Activated gamma-delta T cell (primary cell): ENCODE data around the gene GRM7.

Experiments used
- DNase-seq: peaks from one replicate; lab custom pipeline; 2025; lab: John Stamatoyannopoulos, UW

GRM7 gene

DNA sequence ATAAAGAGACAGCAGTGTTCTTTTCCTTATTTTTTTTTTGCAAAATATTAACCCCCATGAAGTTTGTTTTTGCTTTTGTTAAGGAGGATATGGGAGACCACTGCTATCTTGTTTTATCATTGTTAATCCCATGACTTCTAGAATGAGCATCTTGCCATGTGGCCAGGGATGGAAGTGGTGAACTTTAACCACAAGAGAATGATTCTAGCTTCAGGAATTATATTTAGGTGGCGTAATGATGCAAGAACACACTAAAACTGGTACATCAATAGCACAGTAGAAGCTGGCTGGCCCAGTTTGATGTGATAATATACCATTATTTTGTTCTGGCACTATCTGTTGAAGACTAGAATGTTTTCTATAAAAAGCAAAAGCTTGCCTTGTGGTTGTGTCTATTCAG, 720.9 kb downstream of the GRM7 start:
- no peak for DNase-seq

DNA sequence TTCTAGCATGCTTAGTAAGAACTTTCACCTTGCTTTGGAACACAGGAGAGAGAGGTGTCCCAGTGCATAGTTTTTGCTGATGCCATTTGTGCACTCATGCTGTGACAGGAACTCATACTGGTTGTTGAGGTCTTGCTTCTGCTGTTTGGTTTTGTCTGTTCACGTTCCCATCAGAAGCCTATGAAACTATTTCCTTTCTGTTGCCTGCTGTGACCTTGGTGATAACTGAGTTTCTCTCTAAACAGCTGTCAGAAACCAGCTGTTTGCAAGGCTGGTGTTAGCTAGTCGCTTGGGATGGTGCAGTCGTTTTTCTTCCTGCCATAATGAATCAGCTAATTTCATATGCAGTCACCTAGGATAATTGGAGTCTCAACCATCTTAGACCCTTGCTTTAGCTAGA, 724.1 kb downstream of the GRM7 start:
- DNase-seq = no peak

DNA sequence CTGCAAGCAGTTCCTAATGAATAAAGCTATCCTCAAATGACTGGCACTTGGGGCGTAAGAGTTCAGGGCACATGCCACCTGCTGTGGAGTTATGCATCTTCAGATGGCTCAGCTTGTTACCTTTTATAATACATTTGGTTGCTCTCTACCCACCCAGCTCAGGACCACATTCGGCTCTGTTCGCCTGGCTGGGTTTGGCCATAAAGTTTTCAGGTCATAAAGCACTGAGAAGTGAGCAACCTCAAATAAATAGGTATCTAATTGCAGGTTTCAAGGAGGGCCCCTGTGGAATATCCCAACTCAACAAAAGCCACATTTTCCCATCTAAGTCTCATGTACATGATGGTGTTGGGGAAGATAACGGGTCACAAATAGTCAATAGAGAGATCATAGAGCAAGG, 727.3 kb downstream of the GRM7 start:
- no peak for DNase-seq

DNA sequence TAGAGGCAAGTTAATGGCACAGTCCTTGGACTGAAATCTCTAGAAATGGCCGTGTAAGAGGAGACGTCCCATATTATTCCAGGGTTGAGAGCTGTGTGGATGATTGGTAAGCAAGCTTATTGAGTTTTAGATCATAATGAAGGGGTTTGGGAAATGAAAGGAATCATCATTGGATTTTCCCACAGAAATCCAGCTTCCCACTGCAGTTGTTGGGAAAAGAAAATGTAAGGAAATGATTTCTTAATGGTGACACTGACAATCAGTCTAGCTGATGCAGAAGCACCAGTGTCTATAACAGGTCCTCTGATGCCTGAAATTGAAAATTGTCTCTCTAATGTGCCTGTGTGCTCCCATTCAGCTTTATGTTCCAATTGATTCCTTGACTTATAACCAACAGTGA, 728.6 kb downstream of the GRM7 start:
- DNase-seq = no peak

GRCh38 chr3:7602297-7602696, 741.4 kb downstream of the GRM7 start:
- DNase-seq = no peak

DNA sequence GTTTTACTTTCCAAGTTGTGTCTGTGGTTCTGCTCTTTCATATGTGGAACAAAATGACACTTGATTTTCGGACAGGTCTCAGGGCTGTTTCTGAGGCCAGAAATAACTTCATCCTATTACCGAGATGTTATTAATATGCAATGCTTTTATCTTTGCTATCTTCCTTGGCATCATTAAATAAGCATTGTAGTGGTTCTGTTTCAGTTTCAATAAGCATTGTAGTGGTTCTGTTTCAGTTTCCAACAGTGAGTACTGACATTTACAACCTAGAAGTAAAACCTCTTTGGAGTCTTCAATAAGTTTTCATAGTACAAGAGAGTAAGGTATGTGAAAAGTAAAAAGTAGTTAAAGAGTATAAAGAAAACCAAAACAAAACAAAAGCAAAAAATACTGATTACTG, 746.2 kb downstream of the GRM7 start:
- DNase-seq = no peak

GRCh38 chr3:7607676-7608075, 746.8 kb downstream of the GRM7 start:
- DNase-seq = no peak

DNA sequence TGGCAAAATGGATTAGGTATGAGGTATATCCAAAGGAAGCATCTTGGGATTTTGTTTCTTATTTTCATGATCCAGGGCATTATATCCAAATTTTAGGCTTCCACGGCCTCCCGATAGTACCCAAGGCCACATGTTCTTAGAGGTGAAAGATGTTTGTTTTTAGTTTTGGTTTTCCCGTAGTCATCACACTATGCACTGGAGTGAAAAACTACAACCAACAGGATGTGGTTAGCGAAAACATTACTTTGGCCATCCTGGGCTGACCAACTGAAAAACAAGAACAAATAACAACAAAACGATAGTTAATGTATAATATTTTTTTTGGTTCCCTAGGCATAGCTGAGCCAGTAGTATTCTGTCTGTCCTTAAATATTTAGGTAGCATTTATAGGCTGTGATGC, 749.7 kb downstream of the GRM7 start:
- DNase-seq = no peak

DNA sequence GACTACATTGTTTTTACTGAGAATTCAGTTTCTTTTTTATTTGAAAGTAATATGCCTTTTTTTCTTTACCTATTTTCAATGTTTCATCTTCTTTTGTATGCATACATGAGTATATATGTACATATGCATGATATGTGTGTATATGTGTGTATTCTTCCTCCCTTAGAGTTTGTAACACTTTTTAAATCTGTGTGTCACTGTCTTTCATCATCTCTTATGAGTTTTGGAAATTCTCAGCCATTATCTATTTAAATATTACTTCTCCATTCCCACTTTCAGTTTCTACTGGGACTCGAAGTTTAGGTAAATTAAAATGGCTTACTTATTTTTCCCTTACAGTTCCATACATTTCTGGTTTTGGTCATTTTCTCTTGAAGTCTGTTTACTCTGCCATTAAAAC, 754.1 kb downstream of the GRM7 start:
- DNase-seq = no peak

DNA sequence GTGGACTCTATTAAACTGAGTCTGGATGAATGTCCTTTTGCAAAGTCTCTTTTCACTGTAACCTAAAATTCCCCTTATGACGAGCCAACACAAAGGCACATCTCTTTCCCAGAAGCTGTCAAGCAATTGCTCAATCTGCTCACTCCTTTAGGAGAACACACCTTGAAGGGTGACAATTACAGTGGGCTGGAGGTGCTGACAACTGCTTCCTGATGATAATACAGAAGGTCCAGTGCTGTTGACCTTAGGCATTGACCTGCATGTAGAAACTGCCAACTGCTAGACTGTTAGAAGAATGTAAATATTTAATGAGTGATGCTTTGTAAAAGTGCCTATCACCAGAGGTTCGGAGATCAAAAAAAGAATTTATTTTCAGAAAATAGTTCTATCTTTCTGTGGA, 757.7 kb downstream of the GRM7 start:
- DNase-seq = no peak

DNA sequence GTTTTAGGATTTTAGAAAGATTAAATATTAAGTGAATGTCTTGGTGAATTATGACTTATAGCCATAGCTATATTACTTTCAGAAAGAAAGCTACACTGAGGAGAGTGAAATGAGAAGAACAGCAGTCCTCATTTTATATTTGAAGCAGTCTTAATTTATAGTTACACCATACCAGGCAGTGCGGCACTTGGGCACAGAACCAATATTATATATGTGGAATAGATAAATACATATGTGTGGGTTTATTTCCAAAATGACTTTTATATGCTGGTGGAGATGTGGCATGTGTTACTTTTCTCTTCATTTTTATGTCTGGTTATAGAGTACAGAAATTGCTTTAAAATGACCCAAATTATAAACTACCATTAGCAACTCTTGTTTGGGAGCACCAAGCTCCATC, 759.5 kb downstream of the GRM7 start:
- DNase-seq = no peak

- no peak for DNase-seq
Observed at GRCh38 chr3:7621046-7621630, 760.2 kb downstream of the GRM7 start.

- DNase-seq = no peak
Observed at GRCh38 chr3:7621651-7622050, 760.7 kb downstream of the GRM7 start.

GRCh38 chr3:7625021-7625420, 764.1 kb downstream of the GRM7 start:
- no peak for DNase-seq

DNA sequence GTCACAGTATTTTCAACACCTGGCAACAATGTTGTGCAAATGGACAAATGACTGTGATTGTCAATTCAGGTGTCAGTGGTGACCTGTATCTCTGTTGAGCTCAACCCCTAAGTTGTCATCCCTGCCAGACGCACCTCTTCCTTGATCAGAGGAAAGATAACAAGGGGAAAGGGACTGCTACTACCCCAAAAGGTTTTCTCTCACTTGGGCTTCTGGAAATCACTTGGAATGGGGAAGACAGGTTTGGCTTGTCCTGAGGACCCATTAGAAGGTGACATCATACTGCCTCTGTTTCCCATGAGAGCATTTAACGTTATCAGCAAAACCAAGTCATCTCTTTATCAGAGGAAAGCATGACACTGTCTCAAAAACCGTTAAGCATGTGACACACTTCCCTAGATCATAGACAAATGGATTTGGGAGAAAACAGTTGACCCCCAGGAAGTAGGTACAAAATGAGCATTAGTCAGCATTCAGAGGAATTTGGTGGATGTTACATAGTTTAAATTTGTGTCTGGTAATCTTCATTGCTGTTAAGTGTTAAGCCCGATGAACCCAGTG, 769.5 kb downstream of the GRM7 start:
- DNase-seq = no peak

GRCh38 chr3:7630925-7631324, 770.0 kb downstream of the GRM7 start:
- no peak for DNase-seq

- DNase-seq = no peak
Observed at GRCh38 chr3:7632305-7632704, 771.4 kb downstream of the GRM7 start.

DNA sequence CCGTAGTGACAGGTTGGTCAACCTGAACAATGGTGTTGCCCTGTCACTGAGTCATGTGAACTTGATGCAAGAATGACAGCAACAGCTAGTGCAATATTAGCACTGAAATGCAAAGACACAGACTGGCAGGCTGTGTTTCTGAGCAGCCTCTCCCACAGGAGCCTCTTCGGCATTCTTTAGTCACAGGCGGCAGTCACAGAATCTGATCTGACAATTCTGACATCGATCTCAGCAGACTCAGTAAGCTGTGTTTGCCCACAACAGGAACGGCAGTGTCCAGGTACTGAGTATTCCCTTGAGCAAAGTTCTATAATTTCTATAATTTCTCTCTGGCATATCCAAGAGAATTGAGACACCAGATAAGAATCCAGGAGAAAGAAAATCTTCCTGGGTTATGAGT, 776.8 kb downstream of the GRM7 start:
- no peak for DNase-seq

GRCh38 chr3:7638103-7638502, 777.2 kb downstream of the GRM7 start:
- DNase-seq = no peak

DNA sequence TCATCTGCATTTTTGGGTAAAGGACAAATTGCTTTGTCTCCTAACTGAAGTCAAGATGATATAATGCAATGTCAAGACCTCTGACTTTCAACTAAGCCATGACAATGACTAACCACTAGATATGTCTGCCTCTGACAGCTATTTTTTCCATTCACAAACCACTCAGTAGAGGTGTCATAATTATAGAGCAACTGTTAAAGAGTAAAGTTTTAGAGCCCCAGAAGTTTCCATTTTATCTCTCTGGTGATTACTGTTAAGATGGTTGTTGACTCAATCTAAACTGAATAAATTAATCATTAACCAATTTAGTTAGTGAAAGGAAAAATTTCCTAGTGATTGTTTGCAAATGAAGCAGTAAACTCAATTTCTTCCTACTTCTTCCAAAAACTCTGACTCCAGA, 779.9 kb downstream of the GRM7 start:
- no peak for DNase-seq

DNA sequence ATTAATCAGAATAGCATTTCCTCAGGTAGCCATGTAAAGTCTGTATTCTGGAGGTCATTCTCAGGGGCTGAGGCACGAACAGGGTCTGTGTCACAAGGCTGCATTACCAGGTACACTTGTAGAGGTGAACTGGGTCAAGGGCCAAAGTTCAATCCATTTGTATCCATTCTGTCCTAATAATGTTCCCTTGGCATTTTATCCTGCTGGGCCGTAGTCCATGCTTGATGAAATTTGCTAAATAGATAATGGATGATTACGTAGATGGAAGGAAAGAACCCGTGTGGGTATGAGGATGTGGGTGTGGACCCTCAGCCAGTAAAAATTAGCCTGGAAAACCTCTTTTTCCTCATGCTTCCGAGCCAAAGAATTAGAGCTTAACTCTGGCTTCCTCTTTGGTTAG, 785.9 kb downstream of the GRM7 start:
- no peak for DNase-seq

DNA sequence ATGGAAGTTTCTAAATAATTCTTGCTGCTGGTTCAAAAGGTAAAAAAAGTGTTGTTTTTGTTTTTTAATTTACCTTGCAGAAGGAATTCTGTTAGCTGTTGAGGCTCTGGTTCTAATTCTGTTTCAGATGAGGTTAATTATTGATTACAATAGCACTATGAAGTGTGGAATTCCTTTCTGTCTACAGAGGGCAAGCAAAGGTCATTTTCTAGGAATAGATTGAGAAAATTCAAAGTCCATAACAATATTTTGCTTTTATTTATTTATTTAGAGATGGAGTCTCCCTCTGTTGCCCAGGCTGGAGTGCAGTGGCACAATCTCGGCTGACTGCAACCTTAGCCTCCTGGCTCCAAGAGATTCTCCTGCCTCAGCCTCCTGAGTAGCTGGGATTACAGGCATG, 789.6 kb downstream of the GRM7 start:
- no peak for DNase-seq

DNA sequence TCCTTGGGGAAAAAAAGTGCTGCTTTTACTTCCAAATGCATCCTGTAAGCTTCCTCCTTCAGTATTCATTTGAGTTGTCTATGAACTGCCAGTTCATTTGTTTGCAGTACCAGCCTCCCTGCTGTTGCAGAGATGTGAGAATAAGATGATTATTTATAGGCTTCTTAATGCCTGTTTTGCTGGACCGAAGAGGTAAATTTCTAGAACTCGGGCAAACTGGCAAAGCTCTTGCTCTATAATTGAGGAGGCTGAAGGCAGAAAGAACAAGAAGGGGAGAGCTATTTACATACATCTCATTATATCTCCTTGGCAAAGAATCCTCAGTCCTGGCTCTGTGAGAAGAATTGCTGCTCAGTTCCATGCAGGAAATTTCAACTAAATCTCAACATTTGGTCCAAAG, 790.4 kb downstream of the GRM7 start:
- DNase-seq = no peak
